GM21526 (cell line): ENCODE results near the gene KLF13.

Experiments
- ATAC-seq: cut with Tn5 transposase; IDR thresholded peaks from one replicate; pipeline ENCODE4 v1.9.1; 2021; ENCODE audit warnings: moderate library complexity; ENCODE audit not compliant: unreplicated experiment, low FRiP score

The KLF13 gene

GRCh38 chr15:31314380-31314779, 12.3 kb upstream of the KLF13 start:
- ATAC-seq = no peak

GRCh38 chr15:31316135-31316795, 10.4 kb upstream of the KLF13 start:
- no peak for ATAC-seq

GRCh38 chr15:31317017-31317416, 9.6 kb upstream of the KLF13 start:
- no peak for ATAC-seq

- ATAC-seq = no peak
Observed at GRCh38 chr15:31317421-31318327, 9.0 kb upstream of the KLF13 start.

GRCh38 chr15:31318429-31318828, 8.2 kb upstream of the KLF13 start:
- ATAC-seq = no peak

GRCh38 chr15:31320022-31320421, 6.6 kb upstream of the KLF13 start:
- ATAC-seq = no peak

- no peak for ATAC-seq
Observed at GRCh38 chr15:31321418-31321817, 5.2 kb upstream of the KLF13 start.

GRCh38 chr15:31322504-31322903, 4.1 kb upstream of the KLF13 start:
- no peak for ATAC-seq

- ATAC-seq = no peak
Observed at GRCh38 chr15:31323627-31324026, 3.0 kb upstream of the KLF13 start.

- ATAC-seq = no peak
Observed at GRCh38 chr15:31324186-31324585, 2.4 kb upstream of the KLF13 start.

GRCh38 chr15:31324806-31325594, 1.6 kb upstream of the KLF13 start:
- no peak for ATAC-seq

- ATAC-seq = no peak
Observed at GRCh38 chr15:31325595-31326155, 960 bp upstream of the KLF13 start.

- ATAC-seq = peak; percentile 15
Observed at GRCh38 chr15:31326875-31327668, 437 bp downstream of the KLF13 start.

- no peak for ATAC-seq
Observed at GRCh38 chr15:31327669-31328427, 1.2 kb downstream of the KLF13 start.

GRCh38 chr15:31328428-31328968, 1.9 kb downstream of the KLF13 start:
- ATAC-seq = no peak

- no peak for ATAC-seq
Observed at GRCh38 chr15:31328969-31329639, 2.5 kb downstream of the KLF13 start.

- no peak for ATAC-seq
Observed at GRCh38 chr15:31329640-31330010, 3.0 kb downstream of the KLF13 start.

- ATAC-seq = no peak
Observed at GRCh38 chr15:31330111-31330785, 3.6 kb downstream of the KLF13 start.
